HG02571 (cell line): ENCODE data around the gene PLA2G4A.

Source experiments
- ATAC-seq: cut with Tn5 transposase; IDR thresholded peaks from one replicate; pipeline ENCODE4 v1.9.1; 2021; ENCODE audit warnings: mild to moderate bottlenecking, moderate library complexity; ENCODE audit not compliant: unreplicated experiment

Gene PLA2G4A

DNA sequence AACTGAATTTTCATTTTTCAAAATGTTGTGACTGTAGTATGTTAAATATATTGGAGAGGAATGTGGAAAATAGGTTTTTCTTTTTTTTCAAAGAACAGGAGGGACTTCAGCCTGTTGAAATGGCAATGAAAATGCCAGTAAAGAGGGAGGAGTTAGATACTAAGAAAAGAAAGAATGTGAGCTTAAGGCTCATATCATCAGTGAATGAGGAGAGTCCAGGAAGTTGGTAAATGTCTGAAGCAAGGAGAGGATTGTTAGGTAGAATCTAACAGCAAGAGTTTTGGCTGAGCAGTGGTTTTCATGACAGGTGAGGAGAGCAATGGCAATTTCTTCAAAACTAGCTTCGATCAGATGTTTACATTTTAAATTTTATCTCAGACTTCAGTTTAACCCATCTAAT lies 43.0 kb downstream of the PLA2G4A start:
- ATAC-seq, result no peak

DNA sequence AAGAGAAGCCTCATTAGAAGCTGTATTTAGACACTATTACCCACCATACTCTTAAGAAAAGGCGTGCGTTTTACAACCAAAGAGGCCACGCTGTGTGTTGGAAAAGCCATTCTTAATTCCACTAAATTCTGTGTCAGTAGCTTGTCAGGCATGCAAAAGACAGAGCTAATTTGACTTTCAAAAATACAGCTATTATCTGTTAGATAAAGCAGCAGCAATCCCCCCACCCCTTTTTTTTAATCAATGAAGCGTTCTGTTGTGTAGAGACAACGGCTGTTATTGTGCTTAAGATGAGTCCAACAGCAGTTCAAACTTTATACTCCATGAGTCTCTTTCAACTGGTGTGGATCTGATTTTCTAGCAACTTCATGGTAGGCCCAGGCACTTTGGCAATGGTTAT lies 43.5 kb downstream of the PLA2G4A start:
- no peak for ATAC-seq

DNA sequence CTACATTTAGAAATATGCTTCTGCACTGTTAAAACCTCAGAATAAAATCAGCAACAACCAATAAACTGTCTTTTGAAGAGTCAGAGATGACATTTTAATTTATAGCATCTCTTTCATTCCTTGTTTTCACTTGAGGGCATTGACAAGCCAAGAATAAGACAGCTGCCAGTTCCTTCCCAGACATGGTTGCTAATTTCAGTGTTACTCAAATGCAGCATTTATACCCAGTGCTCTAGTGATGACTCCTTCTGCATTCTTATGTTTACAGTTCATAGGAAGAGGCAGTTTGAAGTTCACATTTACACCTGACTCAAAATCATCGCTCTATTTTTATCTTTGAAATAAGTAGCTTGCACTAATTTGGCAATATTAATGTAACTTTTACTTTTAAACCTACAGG lies 44.9 kb downstream of the PLA2G4A start:
- no peak for ATAC-seq

DNA sequence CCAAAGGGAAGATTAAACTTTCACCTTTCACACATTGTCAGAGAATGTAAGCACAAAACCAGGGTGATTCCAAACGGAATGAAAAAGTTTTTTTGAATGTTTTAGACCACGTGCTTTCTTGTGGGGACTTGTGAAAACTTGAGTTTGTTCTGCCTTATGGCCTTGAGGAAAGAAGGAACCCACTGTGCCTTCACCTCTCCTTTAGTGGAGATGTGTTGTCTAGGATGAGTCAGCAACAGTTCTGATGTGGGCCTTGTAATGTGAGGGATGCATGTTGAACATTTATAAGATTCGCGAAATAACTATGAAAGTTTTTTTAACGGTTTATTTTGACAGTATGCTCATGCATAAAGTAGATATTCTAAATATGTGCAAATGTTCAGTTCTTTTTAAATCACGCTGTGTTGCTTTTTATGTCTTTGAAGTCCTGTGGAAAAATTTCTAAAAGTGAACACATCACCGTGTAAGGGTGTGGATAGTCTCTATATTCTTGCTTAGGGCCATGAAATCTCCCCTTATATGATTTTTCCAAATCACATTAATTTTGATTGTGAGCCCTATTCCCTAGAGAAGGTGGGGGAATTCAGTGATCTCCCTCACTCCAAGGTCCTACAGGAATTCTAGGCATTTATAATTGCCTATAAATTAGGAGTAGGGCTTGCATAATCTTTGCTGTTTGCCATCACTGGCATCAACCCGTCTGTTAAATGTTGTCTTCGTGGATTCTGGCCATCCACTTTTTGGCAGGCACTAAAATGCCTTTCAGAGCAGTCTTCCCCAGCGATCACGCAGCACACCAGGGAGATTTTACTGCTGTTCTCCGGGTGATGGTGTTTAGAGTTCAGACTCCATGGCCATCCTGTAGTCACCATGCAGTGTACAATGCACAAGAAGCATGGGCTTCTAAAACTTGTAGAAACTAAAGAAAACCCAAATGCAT lies 47.4 kb downstream of the PLA2G4A start:
- ATAC-seq, result no peak

DNA sequence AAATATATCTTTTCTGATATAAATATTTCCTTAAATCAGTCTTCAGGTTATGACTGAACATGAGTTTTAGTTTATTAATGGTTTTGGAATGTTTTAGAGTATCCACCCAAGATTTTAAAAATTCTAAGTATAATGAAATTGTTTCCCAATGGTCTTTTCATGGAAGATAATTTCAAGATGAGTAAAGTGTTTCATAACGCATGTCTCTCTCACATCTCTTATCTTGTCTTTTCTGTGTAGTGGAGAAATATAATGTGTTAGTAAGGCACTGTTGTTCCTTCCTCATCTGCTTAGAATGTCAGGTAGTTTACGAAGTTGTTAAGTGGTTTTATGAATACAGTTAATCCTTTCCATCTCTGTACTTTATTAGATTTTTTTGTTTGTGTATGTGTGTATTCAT lies 49.6 kb downstream of the PLA2G4A start:
- no peak for ATAC-seq

DNA sequence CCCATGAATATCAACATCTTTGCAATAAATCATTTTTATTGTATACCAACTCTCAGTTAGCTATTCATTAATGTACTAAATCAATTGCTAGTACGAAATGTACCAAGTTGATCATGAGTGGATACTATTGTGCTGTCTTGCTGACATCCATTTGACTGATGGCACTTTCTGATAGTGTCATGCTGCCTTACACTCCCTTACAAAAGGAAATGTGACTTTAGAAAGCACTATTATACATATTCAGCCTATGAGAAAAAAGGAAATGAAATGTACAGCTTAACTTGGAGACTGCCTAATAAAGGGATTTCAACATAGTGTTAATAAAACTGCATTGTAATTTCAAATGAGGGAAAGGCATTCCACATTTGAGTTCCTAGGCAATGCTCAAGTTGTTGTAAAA lies 52.2 kb downstream of the PLA2G4A start:
- no peak for ATAC-seq

DNA sequence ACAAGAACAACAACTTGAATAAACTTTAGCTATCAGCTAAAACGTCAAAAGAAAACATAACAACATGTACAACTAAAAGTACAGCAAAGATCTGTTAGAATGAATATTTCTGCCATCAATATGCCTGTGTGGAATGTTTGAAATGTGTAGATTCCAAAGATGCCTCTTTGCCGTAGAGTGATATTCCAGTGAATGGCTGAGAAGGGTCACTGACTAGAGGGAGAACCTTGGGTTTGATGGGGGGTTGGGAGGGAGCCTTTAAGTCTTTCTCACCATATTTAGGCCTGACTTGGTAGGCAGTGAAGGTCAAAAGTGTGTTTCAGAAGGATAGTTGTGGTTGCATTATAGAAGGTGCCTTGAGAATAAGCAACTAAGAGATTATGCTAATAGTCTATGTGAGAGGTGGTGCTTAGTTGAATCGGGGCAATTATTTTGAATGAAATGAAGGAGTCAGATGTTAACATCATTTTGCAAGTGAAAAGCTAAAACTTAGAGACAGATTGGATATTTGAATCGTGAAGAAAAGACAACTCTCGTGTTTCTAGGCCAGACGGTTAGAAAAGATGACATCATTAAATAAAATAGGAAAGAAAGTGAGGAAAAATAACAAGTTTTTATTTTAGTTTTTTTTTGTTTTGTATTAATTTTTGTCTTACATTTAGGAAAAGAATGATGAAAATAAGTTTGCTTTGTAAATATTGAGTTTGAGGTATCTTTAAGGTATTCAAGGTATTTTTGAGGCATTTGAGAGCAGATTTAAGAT lies 53.8 kb downstream of the PLA2G4A start:
- no peak for ATAC-seq

DNA sequence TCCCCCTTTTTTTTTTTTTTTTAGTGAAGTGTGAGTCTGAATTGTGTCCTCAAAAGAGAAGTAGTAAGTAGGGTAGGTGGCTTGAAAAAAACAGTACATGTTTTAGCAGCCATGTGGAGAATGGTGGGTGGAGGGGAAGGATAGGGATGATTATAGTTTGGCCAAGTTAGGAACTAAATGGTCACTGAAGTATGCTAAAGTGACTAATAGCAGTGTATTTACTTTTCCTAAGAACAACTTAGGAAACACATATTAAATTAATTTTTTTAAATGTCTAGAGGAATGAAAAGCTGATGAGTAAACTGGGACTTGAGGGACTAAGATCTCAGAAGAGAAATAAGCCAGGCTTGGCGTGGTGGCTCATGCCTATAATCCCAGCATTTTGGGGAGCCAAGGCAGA lies 55.5 kb downstream of the PLA2G4A start:
- no peak for ATAC-seq

DNA sequence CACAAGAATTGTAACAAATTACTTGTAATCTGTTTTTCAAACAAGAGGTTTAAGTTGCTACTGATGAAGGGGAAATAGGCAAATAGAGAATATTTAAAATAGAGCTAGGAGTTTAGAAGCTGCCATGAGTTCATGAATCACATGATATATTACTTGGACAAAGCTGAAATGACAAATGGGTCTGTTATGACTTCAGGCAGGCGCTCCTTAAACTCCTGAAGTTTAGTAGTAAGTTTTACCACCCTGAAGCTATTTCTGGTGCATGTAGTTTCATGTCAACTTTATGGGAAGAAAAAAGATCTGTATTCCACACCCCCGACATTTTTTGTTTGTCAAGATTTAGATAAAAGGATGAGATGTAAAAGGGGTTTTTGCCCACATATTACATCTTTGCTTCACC lies 58.5 kb downstream of the PLA2G4A start:
- no peak for ATAC-seq

DNA sequence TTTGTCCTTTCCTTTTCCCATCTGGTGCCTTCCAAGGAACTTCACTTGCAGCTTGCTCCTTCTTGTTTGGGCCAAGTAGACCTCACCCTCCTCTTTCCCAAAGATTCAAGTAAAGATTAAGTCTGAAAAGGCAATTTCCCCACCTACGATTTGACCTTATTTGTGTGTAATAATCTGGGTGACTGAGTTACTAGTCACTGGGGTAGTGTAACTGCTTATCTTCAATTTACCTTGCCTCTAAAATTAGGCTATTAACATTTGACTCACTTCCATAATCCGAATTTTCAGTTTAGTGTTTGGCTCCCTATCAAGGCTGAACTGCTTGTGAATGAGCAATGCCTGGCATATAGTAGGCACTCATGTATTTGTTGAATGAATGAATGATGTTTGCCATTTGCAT lies 59.6 kb downstream of the PLA2G4A start:
- ATAC-seq, result no peak

DNA sequence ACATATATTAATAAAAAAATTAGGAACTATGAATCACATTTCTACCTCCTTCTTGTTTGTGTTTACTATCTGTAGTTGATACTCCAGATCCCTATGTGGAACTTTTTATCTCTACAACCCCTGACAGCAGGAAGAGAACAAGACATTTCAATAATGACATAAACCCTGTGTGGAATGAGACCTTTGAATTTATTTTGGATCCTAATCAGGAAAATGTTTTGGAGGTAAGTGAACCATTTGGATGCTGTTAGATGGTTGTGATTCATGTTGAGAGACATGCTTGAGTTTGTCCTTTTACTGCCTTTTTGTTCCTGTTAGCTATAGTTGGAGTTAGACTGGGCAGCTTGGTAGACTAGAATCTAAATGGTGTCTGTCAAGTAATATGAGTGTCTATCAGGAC lies 64.2 kb downstream of the PLA2G4A start:
- ATAC-seq, result no peak

DNA sequence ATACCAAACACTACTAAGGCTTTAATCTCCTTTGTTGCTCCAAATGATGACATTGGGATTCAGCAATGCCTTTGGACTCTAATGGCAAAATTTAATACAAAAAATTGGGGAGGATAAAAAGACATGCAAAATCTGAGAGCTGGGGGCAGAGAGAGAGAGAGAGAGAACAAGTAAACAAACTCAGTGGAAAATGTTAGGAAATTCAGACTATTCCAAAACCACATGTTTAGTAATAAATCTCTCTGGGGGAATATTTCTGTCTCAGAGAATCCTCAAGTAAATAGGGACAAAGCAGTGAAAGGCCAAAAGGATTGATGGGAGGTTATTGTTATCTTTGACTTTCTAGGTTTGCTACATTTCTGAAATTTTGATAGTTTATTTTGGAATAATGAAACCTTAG lies 65.7 kb downstream of the PLA2G4A start:
- ATAC-seq, result no peak

DNA sequence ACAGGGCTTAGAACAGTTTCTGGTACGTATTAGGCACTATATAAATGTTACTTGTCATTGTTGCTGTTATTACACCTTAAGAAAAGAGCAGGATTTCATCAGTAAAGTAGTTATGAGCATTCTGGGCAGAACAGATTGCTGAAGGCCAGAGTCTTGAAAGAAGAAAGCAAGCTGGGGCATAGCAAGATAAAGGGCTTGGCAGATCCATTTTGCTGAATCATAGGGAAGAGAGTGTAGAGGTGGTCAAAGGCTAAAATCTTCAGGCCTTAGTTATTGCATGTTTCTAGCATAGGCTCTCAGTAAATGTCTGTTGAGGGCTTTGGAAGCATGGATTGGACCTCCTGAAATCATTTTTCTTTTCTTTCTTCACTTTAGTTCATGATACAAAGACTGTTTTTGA lies 67.5 kb downstream of the PLA2G4A start:
- no peak for ATAC-seq

DNA sequence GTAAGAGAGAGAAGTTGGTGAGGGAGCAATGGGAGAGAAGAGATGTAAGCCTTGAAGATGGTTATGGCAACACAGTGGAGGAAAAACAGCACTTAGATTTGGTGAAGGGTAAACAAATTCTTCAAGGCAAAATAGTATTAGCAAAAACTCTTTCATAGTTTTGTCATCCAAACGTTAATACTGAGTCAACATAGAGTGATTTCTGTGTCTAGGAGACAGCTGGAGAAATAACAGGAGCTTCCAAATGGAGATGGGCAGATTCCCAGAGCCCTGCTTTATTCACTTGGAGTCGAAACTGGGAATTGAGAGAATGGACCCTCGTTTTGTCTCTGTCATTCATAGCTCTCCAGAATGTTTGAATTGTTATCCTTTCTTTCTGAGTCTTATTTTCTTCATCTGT lies 68.3 kb downstream of the PLA2G4A start:
- no peak for ATAC-seq

DNA sequence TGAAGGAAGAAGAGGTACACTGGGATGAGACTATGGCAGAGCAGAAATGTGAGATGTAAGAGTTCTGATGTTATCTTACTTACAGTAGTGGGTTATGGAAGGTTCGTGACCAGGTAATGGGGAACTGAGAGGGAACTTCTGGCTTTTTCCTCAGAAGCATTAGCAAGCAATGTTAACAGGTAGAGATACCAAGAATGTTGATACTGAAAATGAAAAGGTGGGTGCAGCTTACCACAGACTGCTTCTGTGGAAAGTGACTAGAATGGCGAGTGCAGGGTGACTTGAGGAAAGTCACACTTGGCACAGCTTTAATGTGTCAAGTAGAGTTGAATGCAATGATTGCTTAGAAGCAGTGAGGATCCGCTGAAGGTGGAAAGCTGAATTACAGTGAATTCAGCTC lies 70.8 kb downstream of the PLA2G4A start:
- ATAC-seq, result peak; percentile 81

DNA sequence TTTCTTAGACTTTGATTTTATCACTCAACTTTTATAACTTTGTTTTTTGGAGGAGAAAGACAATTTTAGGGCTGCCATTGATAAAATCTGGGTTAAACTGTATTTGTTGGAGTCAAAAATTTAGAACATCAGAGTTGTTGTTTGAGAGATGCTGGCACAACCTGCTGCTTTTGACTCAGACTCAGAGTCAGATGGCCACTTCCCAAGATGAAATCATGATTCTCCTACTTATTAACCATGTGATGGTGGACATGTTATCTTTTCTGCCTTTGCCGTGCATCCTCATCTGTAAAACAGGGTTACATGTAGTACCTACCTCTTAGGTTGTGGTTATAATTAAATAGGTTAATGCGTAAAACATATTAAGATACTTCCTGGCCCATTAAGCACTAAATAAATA lies 71.2 kb downstream of the PLA2G4A start:
- no peak for ATAC-seq

DNA sequence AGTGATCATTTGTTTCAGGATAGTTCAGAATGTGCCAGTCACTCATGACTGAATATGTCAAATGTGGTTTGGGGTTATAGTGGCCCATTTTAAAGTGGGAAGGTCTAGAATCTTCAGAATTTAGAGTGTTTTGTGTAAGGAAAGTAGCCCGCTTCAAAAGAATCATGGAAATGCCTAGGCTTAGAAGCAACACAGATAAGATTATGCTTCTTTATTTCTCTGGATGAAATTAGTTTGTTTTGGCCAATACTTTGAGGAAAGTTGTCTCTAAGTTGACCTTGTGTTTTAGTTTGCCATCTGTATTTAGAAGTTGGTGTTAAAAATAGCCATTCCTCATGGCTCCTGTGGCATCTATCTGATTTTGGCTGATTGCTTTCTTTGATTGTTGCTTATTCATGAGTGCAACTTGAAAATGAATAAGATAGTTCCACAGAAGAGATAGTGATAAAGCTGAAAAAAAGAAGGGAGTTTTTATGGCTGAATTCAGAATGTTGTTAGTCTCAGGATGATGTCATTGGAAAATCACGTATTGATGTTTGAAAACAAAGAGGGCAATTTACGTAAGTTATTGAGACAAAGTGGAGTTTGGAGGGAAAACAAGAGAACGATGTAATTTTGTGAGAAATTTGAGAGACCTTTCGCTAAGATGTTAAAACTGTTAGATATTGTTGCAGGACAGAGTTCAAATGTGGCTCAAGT lies 71.9 kb downstream of the PLA2G4A start:
- no peak for ATAC-seq

DNA sequence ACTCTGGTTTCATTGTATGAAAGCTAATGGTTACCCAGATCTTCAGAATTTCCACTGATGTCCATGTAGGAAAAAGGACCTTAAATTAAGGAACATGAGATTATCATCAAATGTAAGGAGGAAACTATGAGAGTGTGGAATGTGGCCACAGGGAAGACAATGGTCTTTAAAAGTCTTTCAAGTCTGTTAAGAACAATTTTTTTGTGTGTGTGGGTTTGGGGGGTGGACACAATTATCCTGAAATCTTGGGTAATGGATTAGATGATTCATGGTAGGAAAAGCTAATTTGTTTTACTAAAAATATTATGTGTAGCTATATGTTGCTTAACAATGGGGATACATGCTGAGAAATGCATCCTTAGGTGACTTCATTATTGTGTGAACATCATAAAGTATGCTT lies 72.9 kb downstream of the PLA2G4A start:
- no peak for ATAC-seq

DNA sequence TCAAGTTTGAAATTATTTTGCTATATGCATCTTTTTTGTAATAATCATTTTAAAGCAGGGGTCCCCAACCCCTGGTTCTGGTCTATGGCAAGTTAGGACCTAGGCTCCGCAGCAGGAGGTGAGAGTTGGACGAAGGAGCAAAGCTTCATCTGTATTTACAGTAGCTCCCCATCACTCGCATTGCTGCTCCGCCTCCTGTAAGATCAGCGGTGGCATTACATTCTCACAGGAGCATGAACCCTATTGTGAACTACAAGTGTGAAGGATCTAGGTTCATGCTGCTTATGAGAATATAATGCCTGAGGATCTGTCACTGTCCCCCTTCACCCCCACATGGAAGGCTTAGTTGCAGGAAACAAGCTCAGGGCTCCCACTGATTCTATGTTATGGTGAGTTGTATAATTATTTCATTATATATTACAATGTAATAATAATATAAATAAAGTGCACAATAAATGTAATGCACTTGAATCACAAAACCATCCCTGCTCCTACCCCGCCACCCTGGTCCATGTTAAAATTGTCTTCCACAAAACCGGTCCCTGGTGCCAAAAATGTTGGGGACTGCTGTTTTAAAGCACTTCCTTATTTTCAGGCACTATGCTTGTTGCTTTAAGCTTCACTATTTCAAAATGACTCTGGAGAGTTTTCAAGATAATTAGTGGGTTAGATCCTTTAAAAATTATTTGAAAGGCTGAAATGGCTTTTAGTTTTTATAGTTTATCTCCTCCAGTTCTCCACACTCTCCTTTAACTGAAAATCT lies 74.8 kb downstream of the PLA2G4A start:
- ATAC-seq, result no peak

DNA sequence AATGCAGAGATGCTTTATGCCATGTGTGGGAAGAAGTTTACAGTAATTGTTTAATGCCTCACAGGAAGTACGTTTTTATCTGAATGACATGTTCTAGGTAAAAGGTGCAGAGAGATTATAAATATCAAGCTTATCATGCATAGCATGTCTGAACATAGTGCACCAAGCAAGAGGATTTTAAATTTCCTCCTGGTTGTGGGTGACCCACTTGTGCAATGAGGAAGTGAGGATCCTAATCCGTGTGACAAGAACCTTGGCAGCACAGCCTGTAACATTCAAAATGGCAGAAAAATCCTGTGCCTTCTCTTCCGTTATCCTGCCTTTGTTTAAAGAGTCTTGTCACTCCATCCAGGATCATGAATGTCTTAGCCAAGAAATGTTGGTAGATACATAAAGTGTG lies 75.6 kb downstream of the PLA2G4A start:
- ATAC-seq, result no peak

DNA sequence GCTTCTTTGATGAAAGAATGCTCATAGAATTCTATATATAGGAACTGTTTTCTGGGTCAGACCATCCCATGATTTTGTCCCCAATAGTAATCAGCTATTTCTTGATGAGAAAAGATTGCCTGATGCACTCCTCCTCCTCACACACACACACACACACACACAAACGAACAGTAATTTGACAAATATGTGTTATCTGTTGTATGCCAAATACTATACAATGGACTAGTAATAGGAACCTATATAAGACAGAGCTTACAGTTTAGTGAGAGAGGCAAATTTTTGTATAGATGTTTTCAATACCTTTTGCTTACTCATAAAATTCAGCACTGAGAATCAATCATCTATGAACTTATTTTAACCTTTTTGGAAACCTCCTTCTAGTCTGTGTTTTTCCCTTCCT lies 76.8 kb downstream of the PLA2G4A start:
- no peak for ATAC-seq
